ENCODE measurements around the gene LRRC8D. TPM values are rescaled to one million over a fixed set of nuclear protein-coding genes. Genes with fewer than 3 reads are reported as not detected.

The LRRC8D gene
- total and polyA plus RNA-seq, 4 donors: 7.1 to 17.4 (median 14.4) TPM

- DNase-seq (ENCODE audit: low spot score): no peak
- no peak overlapping the region for H3K27ac ChIP-seq (ENCODE audit: low read depth in 1 of 2, low read length in 2 of 2)
- no peaks in the 10 kb centered on the region for H3K9me3 ChIP-seq (ENCODE audit: control insufficient read depth in 4 of 4, low read length in 3 of 4)
- H3K27me3 ChIP-seq (ENCODE audit: control insufficient read depth in 4 of 4, insufficient read depth in 4 of 4, low read length in 3 of 4): no peaks in the 10 kb centered on the region
- H3K9ac ChIP-seq (ENCODE audit: low read depth in 1 of 2, low read length in 2 of 2): no peak overlapping the region
- no peak for TF ChIP-seq HNF4A (conservative IDR thresholded peaks at IDR 0.05)
- no peak for TF ChIP-seq MAX (IDR thresholded peaks at IDR 0.05)
- no peak for TF ChIP-seq HNF4G (IDR thresholded peaks at IDR 0.05)
- no peak for TF ChIP-seq YY1 (IDR thresholded peaks at IDR 0.05)
- no peak for TF ChIP-seq FOXA2 (IDR thresholded peaks at IDR 0.05)
- TF ChIP-seq GABPA (IDR thresholded peaks at IDR 0.05 in 1 of 2, conservative IDR thresholded peaks at IDR 0.05 in 1 of 2): no peak
- TF ChIP-seq ATF3 (IDR thresholded peaks at IDR 0.05): no peak
- no peak for TF ChIP-seq ZBTB33 (IDR thresholded peaks at IDR 0.05)
- no peak for TF ChIP-seq JUND (IDR thresholded peaks at IDR 0.05)
- no peak for TF ChIP-seq SP1 (IDR thresholded peaks at IDR 0.05)
- TF ChIP-seq RXRA (IDR thresholded peaks at IDR 0.05): no peak
- TF ChIP-seq CTCF (IDR thresholded peaks at IDR 0.05; ENCODE audit: low read depth, low read length, missing input control): no peak
- no peak for TF ChIP-seq FOXA1 (IDR thresholded peaks at IDR 0.05)
- TF ChIP-seq NR2F2 (IDR thresholded peaks at IDR 0.05): no peak
- WGBS: 72% methylated on average over 1 of the region's 1 CpG
- no peak overlapping the region for H3K4me3 ChIP-seq (ENCODE audit: low read depth in 1 of 3, low read length in 3 of 3)
- H3K4me1 ChIP-seq (ENCODE audit: control insufficient read depth in 4 of 4, insufficient read depth in 4 of 4, low read length in 3 of 4): no peaks in the 10 kb centered on the region
- no peaks in the 10 kb centered on the region for H3K36me3 ChIP-seq (ENCODE audit: control insufficient read depth in 4 of 4, insufficient read depth in 3 of 4, low read depth in 1 of 4, low read length in 3 of 4)
These were observed 7.8 kb upstream of the LRRC8D start for GRCh38 chr1:89812992-89813391.

- no peak overlapping the region for H3K4me3 ChIP-seq (ENCODE audit: low read depth in 1 of 3, low read length in 3 of 3)
- H3K36me3 ChIP-seq (ENCODE audit: control insufficient read depth in 4 of 4, insufficient read depth in 3 of 4, low read depth in 1 of 4, low read length in 3 of 4): no peaks in the 10 kb centered on the region
- 94% methylated on average over 1 of the region's 1 CpG for WGBS
- no peaks in the 10 kb centered on the region for H3K27me3 ChIP-seq (ENCODE audit: control insufficient read depth in 4 of 4, insufficient read depth in 4 of 4, low read length in 3 of 4)
- TF ChIP-seq NR2F2 (IDR thresholded peaks at IDR 0.05) (no peak), YY1 (IDR thresholded peaks at IDR 0.05) (no peak), REST (IDR thresholded peaks at IDR 0.05) (no peak), HNF4A (conservative IDR thresholded peaks at IDR 0.05) (no peak)
- no peak for DNase-seq (ENCODE audit: low spot score)
- H3K27ac ChIP-seq (ENCODE audit: low read depth in 1 of 2, low read length in 2 of 2): no peak overlapping the region
- no peaks in the 10 kb centered on the region for H3K9me3 ChIP-seq (ENCODE audit: control insufficient read depth in 4 of 4, low read length in 3 of 4)
- H3K4me1 ChIP-seq (ENCODE audit: control insufficient read depth in 4 of 4, insufficient read depth in 4 of 4, low read length in 3 of 4): no peaks in the 10 kb centered on the region
- no peak overlapping the region for H3K9ac ChIP-seq (ENCODE audit: low read depth in 1 of 2, low read length in 2 of 2)
These were observed 5.8 kb upstream of the LRRC8D start for GRCh38 chr1:89815040-89815439.

All from liver (tissue), 9 donors.